GM21390 (cell line): ENCODE data around the gene AAGAB.
"Not testable (repeated sequence)": the region's sequence is repeated elsewhere in the genome, so short reads cannot be mapped to it uniquely, and the experiment has no call there.

ENCODE experiments used
- ATAC-seq: cut with Tn5 transposase; IDR thresholded peaks from one replicate; pipeline ENCODE4 v1.9.1; 2021; ENCODE audit not compliant: unreplicated experiment

The AAGAB gene

DNA sequence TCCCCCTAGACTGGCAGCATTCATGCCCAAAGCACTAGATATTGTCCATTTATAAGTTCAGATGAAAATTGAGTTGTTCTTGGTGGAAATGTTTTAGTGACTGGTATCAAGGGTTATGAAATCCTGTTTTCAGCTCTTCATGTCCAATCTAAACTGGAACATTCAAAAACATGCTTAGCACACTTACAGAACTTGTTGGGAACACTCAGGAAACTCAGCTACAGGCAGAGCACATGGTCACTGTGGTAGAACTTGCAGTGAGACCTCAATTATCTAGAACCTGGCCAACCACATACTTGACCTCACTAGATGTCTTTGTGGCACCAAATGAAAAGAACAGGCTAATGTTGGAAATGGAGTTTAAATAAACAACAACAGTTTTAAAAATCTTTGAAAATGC lies 100.2 kb downstream of the AAGAB start:
- ATAC-seq = no peak

DNA sequence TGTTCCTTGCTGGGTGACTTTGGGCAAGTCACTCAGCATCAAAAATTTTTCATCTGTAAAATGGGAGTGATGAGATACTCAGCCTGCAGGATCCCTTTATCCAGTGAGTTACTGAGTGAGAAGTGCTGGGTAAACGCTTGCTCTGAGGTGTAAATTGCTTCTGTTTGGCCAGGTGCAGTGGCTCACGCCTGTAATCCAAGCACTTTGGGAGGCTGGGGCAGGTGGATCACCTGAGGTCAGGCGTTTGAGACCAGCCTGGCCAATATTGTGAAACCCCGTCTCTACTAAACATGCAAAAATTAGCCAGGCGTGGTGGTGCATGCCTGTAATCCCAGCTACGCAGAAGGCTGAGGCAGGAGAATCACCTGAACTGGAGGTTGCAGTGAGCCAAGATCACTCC lies 101.4 kb downstream of the AAGAB start:
- not testable (repeated sequence) for ATAC-seq

DNA sequence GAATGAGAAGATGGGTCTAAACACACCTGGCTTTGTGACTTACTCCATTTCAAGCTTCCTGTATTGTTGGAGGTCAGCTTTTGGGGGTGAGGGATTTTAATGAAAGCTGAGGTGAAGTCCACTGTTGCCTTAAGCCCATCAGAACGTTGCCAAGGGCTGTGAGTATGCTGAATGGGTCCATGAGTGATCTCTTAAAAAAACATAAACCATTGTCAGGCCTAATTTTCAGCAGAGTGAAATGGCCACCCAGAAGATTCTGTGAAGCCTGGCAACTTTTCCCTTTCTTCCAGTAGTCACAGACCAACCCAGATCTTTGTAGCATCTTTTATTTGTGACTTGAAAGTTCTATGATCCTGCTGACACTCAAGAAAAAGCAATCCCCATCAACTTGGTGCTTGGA lies 102.0 kb downstream of the AAGAB start:
- no peak for ATAC-seq
